MM.1S (cell line): ENCODE measurements around the gene ZMIZ2.

Source experiments
- EZH2 ChIP-seq: fragments of 300-600 bp; sonication (generic); optimal IDR thresholded peaks from 2 replicates; pipeline ENCODE3; 2017; ENCODE audit warnings: low read depth, mild to moderate bottlenecking, antibody characterized with exemption, low read length, mixed read lengths
- TF ChIP-seq, protein P1 (sequence below): fragments of 300-600 bp; sonication (generic); IDR thresholded peaks from 2 replicates; pipeline ENCODE4 v1.5.1; 2016; ENCODE audit warnings: antibody characterized with exemption, low read length, mixed read lengths

DNA sequence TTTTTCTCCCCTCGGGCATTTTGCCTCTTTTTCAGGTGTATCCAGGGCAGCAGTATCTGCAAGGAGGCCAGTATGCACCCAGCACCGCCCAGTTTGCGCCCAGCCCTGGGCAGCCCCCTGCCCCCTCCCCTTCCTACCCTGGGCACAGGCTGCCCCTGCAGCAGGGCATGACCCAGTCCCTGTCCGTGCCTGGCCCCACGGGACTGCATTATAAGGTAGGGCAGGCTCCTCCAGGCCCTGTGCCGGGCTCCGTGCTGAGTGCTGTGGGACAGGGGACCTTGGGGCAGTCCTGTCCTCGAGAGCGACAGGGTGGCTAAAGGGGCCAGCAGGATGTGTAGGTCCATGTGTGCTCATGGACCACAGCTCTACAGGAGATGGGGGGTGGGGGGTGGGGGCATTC is 10.6 kb downstream of the ZMIZ2 start:
- TF ChIP-seq EZH2: no peak
- TF ChIP-seq, protein P1, sequence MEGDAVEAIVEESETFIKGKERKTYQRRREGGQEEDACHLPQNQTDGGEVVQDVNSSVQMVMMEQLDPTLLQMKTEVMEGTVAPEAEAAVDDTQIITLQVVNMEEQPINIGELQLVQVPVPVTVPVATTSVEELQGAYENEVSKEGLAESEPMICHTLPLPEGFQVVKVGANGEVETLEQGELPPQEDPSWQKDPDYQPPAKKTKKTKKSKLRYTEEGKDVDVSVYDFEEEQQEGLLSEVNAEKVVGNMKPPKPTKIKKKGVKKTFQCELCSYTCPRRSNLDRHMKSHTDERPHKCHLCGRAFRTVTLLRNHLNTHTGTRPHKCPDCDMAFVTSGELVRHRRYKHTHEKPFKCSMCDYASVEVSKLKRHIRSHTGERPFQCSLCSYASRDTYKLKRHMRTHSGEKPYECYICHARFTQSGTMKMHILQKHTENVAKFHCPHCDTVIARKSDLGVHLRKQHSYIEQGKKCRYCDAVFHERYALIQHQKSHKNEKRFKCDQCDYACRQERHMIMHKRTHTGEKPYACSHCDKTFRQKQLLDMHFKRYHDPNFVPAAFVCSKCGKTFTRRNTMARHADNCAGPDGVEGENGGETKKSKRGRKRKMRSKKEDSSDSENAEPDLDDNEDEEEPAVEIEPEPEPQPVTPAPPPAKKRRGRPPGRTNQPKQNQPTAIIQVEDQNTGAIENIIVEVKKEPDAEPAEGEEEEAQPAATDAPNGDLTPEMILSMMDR: no peak
